MCF 10A (cell line): ENCODE results near the gene ETF1. TPM values are rescaled to one million over a fixed set of nuclear protein-coding genes. Genes with fewer than 3 reads are reported as not detected.
A peak's percentile ranks its signal among the peaks of the same experiment; 100 is the strongest.

Experiments used
- BruUV-seq: library from RNA; stranded (reverse); fragments of 400-500 nt; replicated peaks from 2 replicates; lab custom pipeline; 2021; lab: Mats Ljungman, UMichigan
- CTCF ChIA-PET: fragments of 300-600 bp; sonication (Branson Sonifier 250); formaldehyde crosslinking; extraction: SDS; loops from one replicate; lab custom pipeline; 2021; ENCODE audit warnings: antibody characterized with exemption, inconsistent platforms; lab: Yijun Ruan, JAX
- POLR2A ChIA-PET: fragments of 300-600, 350-650 bp; sonication (Branson Sonifier 250); formaldehyde crosslinking; extraction: SDS; loops from one replicate; lab custom pipeline; 2020; ENCODE audit warnings: antibody characterized with exemption, inconsistent platforms; lab: Yijun Ruan, JAX
- DNase-seq: peaks from one replicate; pipeline ENCODE4 v3.0.0-alpha.2; 2018; ENCODE audit not compliant: unreplicated experiment
- H3K27ac Mint-ChIP-seq: one replicate; pipeline ENCODE4 v1.8.0; 2022; ENCODE audit warnings: mild to moderate bottlenecking, low read depth, mixed read lengths; ENCODE audit not compliant: unreplicated experiment
- H3K27me3 Mint-ChIP-seq: one replicate; pipeline ENCODE4 v1.8.0; 2022; ENCODE audit warnings: mixed read lengths; ENCODE audit not compliant: insufficient read depth, unreplicated experiment
- H3K36me3 Mint-ChIP-seq: one replicate; pipeline ENCODE4 v1.8.0; 2022; ENCODE audit warnings: mild to moderate bottlenecking, moderate library complexity, mixed read lengths; ENCODE audit not compliant: insufficient read depth, unreplicated experiment
- H3K4me1 Mint-ChIP-seq: one replicate; pipeline ENCODE4 v1.8.0; 2022; ENCODE audit warnings: mixed read lengths; ENCODE audit not compliant: insufficient read depth, unreplicated experiment
- H3K4me3 Mint-ChIP-seq: one replicate; pipeline ENCODE4 v1.8.0; 2022; ENCODE audit warnings: mild to moderate bottlenecking, moderate library complexity, mixed read lengths; ENCODE audit not compliant: unreplicated experiment
- H3K9me3 Mint-ChIP-seq: one replicate; pipeline ENCODE4 v1.8.0; 2022; ENCODE audit warnings: mixed read lengths; ENCODE audit not compliant: unreplicated experiment
- intact Hi-C: fragments of 100-400 bp; cut with micrococcal nuclease; formaldehyde crosslinking; loops from 2 replicates; pipeline ENCODE4 v1.14.1; 2022
- total RNA-seq: library from RNA; stranded (reverse); gene quantifications from 2 replicates; pipeline ENCODE4 v1.2.3, GENCODE V29; 2022
- TF ChIP-seq, protein P1 (sequence below): fragments of 200-600 bp; IDR thresholded peaks from one replicate; pipeline ENCODE4 v1.8.0; 2022; ENCODE audit warnings: antibody characterized with exemption, mild to moderate bottlenecking; ENCODE audit not compliant: unreplicated experiment

The ETF1 gene
- total RNA-seq, 1 experiment from 2014 or later, result 349 TPM

DNA sequence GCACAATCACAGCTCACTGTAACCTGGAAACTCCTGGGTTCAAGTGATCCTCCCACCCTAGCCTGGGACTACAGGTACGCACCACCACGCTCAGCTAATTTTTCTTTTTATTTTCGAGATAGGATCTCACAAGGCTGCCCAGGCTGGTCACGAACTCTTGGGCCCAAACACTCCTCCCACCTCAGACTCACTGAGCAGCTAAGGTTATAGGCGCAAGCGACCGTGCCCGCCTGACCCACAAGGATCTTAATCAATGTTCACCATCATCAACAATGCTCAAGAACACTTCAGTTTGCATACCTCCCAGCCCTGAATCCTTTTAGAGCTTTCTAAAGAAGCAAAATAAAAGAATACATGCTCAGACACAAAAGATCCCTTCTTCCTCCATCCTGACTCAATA lies 13.2 kb downstream of the ETF1 start:
- no peaks in the 10 kb centered on the region for H3K27me3 Mint-ChIP-seq
- no peak overlapping the region for H3K4me3 Mint-ChIP-seq
- ChIA-PET CTCF (interaction anchor here (0.6 to 12.8 kb wide), 14 partner anchors 12 to 767 kb away, joined by 3 to 166 read pairs (median 3); partner anchors contain the start of gene EGR1), POLR2A (interaction anchor here (0.6 to 12.9 kb wide), 11 partner anchors 9 to 352 kb away, joined by 3 to 256 read pairs (median 7); partner anchors contain the start of genes BRD8, EGR1, ETF1 and HSPA9)
- DNase-seq, result no peak
- TF ChIP-seq, protein P1, sequence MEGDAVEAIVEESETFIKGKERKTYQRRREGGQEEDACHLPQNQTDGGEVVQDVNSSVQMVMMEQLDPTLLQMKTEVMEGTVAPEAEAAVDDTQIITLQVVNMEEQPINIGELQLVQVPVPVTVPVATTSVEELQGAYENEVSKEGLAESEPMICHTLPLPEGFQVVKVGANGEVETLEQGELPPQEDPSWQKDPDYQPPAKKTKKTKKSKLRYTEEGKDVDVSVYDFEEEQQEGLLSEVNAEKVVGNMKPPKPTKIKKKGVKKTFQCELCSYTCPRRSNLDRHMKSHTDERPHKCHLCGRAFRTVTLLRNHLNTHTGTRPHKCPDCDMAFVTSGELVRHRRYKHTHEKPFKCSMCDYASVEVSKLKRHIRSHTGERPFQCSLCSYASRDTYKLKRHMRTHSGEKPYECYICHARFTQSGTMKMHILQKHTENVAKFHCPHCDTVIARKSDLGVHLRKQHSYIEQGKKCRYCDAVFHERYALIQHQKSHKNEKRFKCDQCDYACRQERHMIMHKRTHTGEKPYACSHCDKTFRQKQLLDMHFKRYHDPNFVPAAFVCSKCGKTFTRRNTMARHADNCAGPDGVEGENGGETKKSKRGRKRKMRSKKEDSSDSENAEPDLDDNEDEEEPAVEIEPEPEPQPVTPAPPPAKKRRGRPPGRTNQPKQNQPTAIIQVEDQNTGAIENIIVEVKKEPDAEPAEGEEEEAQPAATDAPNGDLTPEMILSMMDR, result no peak
- H3K4me1 Mint-ChIP-seq, result peaks cover 58% of the 10 kb centered on the region
- no TSS peak for BruUV-seq
- intact Hi-C loops, result no loop called here
- H3K9me3 Mint-ChIP-seq, result no peaks in the 10 kb centered on the region
- peak overlapping the region; percentile 21 for H3K27ac Mint-ChIP-seq
- peaks cover 78% of the 10 kb centered on the region for H3K36me3 Mint-ChIP-seq

DNA sequence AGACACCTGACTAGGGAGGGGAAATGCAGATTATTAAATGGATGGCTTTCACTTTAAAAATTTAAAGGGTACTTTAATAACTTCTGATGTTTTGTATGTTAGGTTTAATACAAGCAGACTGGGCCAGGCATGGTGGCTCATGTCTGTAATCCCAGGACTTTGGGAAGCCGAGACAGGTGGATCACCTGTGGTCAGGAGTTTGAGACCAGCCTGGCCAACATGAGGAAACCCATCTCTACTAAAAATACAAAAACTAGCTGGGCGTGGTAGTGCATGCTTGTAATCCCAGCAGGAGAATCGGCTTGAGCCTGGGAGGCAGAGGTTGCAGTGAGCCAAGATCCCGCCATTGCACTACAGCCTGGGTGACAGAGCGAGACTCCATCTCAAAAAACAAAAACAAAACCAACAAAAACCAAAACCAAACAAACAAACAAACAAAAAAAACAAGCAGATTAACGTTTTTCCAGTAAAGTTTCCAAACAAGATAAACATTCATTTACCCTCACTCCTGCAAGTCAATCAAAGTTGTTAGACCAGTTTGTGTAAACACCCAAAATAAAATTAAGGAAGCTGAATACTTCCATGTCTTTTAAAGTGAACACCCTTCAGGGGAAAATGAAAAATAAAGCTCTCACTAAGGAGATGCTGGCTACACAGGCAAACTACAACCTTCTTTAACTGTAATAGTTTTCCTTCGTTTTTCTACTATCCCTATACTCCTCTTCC lies 14.1 kb downstream of the ETF1 start:
- H3K36me3 Mint-ChIP-seq, result peaks cover 75% of the 10 kb centered on the region
- no peak for DNase-seq
- H3K27me3 Mint-ChIP-seq, result no peaks in the 10 kb centered on the region
- intact Hi-C loops, result no loop called here
- H3K4me3 Mint-ChIP-seq, result peak overlapping the region; percentile 1
- H3K4me1 Mint-ChIP-seq, result peaks cover 50% of the 10 kb centered on the region
- ChIA-PET POLR2A (interaction anchor here (0.6 to 12.9 kb wide), 19 partner anchors 8 to 351 kb away, joined by 3 to 256 read pairs (median 4); partner anchors contain the start of genes BRD8, EGR1, ETF1 and HSPA9), CTCF (interaction anchor here (0.6 to 12.8 kb wide), 13 partner anchors 13 to 306 kb away, joined by 3 to 166 read pairs (median 6); partner anchors contain the start of gene EGR1)
- H3K9me3 Mint-ChIP-seq, result no peaks in the 10 kb centered on the region
- H3K27ac Mint-ChIP-seq, result peak overlapping the region; percentile 21
- BruUV-seq, result no TSS peak
- TF ChIP-seq, protein P1, result no peak

DNA sequence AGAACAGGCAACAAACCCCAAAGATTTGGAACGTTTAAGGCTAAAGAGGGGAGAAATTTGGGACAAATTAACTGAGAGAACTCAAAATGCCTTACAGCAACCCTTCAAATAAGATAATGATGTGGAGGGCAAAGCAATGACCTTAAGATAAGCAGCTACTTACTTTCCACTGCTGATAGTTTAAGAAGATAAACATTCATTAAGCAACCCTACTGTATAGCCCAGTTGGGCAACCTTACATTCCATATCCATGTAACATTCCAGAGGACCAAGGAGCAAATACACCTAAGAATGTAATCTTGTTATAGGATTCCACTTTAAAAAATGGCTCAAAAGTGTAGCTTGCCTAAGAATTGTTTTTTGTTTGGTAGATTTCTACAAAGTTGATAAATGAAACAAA lies 14.8 kb downstream of the ETF1 start:
- DNase-seq, result peak; percentile 41
- peaks cover 49% of the 10 kb centered on the region for H3K4me1 Mint-ChIP-seq
- TF ChIP-seq, protein P1, result no peak
- ChIA-PET CTCF (interaction anchor here (0.6 to 12.8 kb wide), 9 partner anchors 8 to 78 kb away, joined by 3 to 166 read pairs (median 26); partner anchors contain the start of gene EGR1), POLR2A (interaction anchor here (0.6 to 12.9 kb wide), 14 partner anchors 9 to 349 kb away, joined by 3 to 256 read pairs (median 5); partner anchors contain the start of genes EGR1, ETF1, HSPA9 and KIF20A)
- H3K27ac Mint-ChIP-seq, result no peak overlapping the region
- intact Hi-C loops, result no loop called here
- H3K9me3 Mint-ChIP-seq, result no peaks in the 10 kb centered on the region
- no peaks in the 10 kb centered on the region for H3K27me3 Mint-ChIP-seq
- peak overlapping the region; percentile 1 for H3K4me3 Mint-ChIP-seq
- BruUV-seq, result TSS peak; percentile 2
- peaks cover 75% of the 10 kb centered on the region for H3K36me3 Mint-ChIP-seq

DNA sequence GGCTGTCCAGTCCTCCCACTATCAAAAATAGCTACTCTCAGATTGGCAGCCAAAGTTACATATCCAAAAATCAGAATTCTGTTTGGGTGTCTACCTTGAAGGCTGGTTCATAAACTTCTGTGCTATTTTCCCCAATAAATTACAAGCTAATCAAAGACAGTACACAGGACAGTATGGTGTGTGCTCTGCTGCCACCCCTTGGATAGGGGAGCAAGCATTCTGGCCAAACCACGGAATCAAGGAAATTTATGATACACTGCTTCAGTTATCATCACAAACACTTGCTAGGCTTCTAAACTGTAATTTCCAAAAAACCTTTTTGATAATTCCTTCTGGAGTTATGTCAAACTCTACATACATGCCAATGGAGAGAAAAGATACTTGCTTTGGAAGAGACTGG lies 15.9 kb downstream of the ETF1 start:
- TF ChIP-seq, protein P1, result peak; percentile 6
- Mint-ChIP-seq H3K4me1 (peaks cover 45% of the 10 kb centered on the region), H3K27ac (peak overlapping the region; percentile 1), H3K9me3 (no peaks in the 10 kb centered on the region), H3K27me3 (no peaks in the 10 kb centered on the region), H3K36me3 (peaks cover 75% of the 10 kb centered on the region), H3K4me3 (no peak overlapping the region)
- intact Hi-C loops, result no loop called here
- ChIA-PET POLR2A (interaction anchor here (1.0 to 12.9 kb wide), 12 partner anchors 11 to 752 kb away, joined by 3 to 256 read pairs (median 11); partner anchors contain the start of genes EGR1, ETF1 and HSPA9), CTCF (interaction anchor here (0.7 to 12.8 kb wide), 24 partner anchors 8 to 342 kb away, joined by 3 to 166 read pairs (median 5); partner anchors contain the start of genes EGR1, ETF1 and HSPA9)
- no TSS peak for BruUV-seq
- DNase-seq, result no peak
